CD1c-positive myeloid dendritic cell (primary cell): ENCODE measurements around the gene BCKDHB.
A peak's percentile ranks its signal among the peaks of the same experiment; 100 is the strongest.

Source experiments
- DNase-seq: peaks from one replicate; pipeline ENCODE4 v3.0.0-alpha.2; 2016; ENCODE audit errors: extremely low spot score

The BCKDHB gene

DNA sequence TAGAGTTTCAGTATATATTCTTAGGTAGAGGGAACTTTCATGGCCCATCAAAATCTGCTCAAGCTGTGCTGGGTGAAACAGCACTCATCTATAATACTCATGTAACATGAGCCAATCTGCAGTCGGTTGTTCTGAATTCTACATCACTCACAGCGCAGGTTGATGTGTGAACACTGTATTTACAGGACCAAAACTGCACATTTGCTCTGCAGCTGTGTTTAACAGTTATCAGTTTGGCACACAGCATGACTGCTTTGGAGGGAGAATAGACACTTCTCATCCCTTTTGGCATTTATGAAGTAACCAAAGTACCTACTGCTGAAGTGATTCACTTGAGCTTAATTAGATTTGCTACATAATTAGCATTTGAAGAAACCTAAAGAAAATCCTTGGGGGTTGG, 225.1 kb downstream of the BCKDHB start:
- no peak for DNase-seq

DNA sequence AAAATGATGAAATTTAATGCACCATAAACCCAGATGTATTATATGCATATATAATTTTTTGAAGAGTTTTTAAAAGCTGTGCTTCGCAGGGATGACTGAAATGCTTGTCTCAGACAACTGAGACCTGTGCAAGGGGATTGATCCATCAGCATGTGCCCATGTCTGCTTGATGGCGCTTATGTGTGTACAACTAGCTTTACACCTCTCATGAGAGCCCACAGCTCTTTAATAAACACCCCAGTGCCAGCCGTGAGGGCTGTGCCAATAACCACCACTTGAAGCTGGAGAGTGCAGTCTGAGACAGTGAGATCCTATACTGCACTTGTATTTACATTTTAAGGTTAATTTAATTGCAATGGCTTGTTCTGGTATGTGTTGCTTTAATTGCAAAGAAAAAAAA, 225.5 kb downstream of the BCKDHB start:
- DNase-seq, result no peak

DNA sequence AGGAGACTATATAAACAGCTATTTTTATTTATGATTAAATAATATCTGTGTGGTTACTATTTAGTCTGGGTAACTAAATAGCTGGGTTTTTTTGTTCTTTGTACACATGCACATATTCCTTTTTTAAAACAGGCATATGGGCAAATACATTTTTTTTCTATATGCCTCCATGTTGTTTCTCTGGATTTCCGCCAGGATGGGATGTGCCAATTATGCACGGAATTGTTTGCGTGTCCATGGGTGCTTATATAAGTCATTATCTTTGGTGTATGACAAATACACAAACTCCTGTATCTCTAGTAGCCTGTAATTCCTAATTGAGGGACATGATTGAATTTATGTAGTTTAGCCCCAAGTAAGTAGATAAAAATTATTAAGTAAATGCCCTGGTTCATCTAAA, 226.9 kb downstream of the BCKDHB start:
- no peak for DNase-seq

DNA sequence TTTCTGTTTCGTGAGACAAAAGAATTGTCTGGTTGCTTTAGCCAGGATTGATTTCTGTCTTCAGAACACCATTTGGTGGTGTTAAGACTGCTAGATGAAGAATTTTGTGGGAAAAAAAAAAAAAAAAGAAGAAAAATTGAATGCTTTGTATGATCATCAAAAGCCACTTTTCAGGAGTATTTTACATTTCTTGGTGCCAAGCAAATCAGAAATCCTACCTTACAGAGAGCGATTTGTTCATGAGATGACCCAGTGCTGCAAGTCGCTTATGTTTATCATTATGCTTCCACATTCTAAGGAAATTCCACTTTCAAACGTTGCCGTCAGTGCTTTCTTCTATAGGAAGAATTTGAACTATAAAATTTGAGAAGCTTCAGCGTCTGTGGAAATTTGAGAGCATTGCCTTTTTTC, 228.7 kb downstream of the BCKDHB start:
- no peak for DNase-seq

DNA sequence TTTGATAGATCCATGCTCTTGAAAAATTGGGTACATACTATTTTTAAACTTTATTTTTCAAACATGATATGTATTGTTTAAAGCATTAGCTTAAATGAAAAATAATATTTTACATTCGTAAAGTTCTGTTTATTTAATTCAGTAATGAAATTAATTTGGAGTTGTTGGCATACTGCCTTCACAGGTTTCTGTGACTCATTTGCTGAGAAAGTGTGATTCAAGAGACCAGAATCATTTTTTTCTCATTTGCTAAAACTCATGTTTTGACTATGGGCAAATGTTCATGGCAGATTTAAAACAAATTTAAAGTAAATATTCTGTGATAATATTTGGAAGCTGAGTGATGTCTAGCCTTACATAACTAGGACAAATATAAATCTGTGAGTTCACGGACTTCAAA, 230.4 kb downstream of the BCKDHB start:
- no peak for DNase-seq

DNA sequence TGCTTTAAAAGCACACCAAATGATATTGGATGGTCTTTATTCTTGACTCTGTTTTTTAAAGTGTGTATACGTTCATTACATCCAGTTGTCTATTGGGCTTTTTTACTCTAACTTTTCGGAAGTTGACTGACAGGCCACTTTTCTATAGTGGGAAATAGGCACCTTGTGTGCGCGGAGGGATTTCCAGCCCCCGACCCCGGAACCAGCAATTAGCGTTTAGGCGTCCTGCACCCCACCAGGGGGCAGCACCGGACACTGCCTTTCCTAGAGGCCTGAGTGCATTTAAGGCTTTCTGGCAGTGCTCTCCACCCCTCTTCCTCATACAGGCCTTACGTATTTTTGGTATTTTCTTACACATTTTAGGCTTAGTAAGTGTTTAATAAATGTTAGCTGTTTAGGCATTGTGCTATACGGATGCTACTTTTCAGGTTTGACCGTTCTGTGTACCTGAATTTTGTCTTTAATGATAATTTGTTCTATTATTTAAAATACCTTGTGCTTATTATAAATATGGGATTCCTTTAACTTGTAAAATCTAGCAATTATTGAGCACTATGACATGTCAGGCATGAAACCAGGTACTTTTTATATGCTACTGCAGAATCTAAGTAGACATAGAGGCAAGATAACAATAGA, 231.8 kb downstream of the BCKDHB start:
- peak; percentile 68 for DNase-seq

DNA sequence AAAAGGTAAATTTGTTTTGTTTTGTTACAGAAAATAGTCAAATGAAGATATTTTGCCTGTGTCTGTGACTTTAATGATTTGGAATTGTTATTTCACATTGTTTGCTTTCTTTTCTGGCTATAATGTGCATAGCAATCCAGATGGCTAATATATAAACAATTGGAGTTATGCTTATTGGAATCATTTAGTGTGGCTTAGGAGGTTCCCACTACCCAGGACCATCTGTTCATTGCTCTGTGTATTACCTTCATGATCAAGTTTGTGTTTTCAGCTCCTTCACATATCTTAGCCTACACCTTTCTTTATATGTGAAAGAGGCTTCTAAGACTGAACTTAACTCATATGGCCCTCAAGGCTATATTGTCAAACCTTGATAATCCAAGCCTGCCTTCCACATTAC, 232.9 kb downstream of the BCKDHB start:
- DNase-seq, result no peak

DNA sequence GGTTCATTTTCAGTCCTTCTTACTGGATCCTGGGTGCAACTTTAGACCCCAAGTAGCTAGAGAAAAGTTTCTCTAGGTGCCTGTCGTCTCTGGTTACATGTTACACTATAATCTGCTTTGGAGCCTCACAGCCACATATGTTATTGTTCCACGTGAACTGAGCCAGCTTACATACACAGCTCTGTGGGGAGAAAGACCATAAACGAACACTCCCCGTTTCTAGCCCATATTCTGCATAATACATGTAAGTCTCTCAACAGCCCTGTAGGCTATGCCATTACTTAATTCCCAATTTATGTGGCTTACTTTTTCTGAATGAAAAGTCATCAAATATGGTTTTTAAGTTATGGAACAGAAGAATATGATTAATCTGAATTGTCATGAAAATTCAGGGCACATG, 233.8 kb downstream of the BCKDHB start:
- DNase-seq, result no peak

DNA sequence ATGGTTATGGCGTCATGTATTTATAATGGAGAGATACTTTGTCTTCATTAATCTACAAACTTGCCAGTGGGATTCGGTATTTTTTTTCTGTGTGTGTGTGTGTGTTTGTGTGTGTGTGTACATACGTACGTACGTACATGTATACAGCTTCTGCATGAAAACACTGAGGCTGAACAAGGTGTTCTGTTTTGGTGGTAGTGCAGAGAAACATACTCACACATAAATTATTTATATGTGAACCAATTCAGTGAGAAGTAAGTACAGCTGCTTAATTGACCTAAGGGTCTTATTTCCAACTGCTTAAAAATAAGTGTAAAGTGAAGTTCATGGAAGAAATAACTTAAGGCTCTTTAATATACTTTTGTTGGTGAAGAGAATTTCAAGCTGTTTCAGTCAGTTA, 234.2 kb downstream of the BCKDHB start:
- DNase-seq, result no peak

DNA sequence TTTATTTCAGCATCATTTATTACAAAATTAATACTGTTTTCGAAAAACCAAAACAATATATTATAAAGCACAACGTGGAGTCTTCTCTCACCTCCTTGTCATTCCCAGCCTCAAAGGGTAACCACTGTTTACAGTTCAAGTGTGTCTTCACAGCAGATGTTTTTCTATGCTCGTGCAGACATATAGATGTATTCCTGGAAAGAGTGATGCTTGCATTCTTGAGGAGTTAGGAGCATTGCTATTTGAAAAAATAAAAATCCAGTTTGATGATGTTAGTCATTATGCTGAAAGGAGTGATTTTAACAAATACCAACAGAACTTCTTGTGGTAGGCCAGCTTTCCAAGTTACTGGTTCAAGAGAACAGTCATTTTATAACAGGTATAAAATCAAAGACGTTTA, 234.9 kb downstream of the BCKDHB start:
- DNase-seq, result no peak

DNA sequence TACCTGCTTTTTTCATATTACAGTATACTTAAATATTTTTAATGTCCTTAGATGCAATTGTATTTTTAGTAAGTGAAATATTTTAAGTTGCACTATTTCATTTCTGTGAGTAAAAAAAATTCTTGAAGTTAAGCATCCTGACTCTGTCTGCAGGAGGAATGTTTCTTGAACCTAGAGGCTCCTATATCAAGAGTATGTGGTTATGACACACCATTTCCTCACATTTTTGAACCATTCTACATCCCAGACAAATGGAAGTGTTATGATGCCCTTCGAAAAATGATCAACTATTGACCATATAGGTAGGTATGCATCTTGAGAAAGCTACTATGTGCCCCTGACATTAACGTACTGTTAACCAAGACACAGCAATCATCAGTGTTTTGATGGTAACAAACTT, 237.0 kb downstream of the BCKDHB start:
- no peak for DNase-seq

DNA sequence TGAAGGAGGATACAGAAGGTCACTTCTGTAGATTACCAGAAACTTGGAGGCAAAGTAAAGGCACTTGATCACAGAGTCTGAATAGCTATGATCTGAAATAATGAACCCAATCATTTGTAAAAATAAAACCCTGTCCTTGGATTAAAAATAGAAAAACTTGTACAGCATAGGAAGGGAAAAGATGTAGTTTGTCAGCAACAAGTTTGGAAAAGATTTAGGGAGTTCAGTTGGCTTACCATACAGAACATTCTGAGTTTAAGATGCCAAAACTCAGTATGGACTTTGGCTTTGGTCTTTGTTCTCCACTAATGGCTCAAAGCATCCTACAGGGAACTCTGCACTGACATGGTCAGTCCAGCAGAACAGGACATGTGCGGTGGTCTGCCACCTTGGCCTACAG, 240.6 kb downstream of the BCKDHB start:
- DNase-seq, result no peak

DNA sequence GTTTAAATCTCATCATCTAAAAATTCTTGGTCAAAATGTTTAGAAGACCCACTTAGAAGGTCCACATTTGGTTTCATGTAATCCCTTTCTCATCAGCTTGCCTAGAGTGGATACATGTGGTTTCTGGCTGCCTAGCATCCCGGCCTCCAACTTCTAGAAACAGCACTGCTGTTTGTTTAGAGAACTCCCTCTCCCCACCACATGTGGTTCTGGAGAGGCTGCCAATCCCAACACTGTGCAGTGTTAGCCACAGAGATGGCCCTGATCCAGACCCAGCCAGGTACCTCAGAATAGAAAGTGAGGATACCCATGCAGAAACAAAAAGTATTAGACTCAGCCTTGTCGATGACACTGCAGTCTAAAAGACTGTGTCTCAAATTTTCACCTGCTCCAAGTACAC, 241.8 kb downstream of the BCKDHB start:
- DNase-seq, result no peak

DNA sequence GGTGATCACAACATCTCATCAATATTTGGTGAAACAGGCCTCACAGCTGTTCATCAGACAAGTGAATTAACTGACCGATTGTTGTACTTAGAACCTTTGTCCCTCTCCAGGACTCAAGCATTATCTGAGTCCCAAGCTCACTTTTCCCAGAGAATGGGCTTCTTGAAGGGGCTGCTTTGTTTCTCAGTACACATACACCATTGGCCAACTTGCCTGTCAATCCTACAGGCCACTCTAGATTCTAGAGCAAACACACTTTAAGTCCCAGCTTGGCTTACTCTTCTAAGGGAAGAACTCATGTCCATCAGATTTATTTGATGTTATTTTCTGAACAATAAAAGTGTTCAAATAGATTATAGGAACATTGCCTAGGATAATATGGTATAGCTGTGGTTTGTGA, 249.5 kb downstream of the BCKDHB start:
- DNase-seq, result no peak

DNA sequence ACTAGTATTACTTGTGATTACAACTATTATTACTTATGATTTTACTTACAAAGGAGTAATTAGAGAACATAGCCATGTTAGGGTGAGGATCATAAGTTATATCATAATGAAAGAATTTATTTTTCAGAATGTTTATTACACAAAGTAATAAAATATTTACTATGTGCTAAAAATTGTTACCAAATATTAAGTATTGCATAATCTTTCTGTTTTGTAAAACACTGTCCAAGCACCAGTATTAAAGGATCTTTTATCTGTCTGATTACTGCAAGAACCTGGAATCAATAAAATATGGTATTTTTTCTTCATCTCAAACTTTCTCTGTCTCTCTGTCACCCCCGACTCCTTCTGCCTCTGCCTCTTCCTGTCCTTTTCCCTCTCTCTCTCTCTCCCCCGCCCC, 250.1 kb downstream of the BCKDHB start:
- no peak for DNase-seq

DNA sequence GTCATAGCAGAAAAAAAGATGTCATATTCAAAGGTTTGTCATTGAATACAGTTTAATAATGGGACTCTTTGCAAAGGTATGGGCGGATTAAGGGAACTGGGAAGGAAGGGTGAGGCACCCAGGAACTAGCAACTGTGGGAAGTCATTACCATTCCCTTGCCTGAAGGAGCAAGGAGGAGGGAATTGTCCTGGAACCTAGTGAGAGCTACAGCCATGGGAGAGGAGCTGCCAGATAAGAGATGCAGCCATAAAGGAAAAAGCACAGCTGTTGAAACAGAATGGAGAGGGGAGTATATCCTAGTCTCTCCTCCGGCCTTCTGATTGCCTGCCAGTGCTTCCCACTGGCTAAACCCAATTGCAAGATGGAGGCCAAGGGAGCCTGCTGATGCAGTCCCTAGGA, 250.6 kb downstream of the BCKDHB start:
- DNase-seq, result no peak

DNA sequence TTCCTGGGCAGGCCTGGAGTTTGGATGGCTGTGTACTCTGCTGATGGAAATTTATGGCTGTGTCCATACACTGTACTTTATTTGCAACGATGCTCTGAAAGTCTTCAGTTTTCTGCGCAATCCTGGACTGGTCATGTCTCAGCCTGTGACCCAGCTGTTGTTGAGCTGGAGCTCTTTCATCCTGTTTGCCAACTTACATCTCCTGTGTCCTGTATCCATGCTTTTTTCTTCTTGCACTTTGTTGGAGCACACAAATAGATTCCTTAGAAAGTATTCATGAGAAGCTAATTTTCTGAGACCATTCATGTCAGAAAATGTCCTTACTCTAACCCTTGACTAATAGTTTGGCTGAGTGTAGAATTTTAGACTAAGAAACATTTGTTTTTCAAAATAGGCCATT, 251.2 kb downstream of the BCKDHB start:
- DNase-seq, result no peak

DNA sequence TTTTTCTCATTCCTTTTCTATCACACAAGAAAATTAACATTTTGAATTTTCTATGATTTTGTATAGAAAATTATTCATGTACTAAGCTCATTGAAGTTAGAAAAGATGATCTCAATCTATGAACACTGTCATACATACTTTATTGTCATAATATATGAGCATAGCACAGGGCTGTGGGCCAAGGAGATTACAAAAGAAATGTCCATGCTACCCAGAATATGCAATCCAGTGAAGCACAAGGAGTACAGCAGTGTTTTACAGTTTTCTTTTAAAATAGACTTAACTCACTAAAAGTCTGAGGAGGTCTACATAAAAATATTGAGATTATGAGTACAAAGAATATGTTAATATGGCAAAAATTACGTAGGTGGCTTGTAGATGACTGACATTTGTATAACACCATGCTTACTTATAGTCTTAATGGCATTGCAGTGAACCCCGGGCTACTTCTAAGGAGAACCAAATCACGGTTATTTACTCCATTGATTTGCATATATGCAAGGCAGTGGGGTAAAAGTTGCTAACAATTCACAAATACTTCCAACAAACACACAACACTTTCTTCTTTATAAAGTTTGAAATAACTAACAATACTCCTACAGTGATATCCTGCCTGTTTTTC, 257.1 kb downstream of the BCKDHB start:
- no peak for DNase-seq

DNA sequence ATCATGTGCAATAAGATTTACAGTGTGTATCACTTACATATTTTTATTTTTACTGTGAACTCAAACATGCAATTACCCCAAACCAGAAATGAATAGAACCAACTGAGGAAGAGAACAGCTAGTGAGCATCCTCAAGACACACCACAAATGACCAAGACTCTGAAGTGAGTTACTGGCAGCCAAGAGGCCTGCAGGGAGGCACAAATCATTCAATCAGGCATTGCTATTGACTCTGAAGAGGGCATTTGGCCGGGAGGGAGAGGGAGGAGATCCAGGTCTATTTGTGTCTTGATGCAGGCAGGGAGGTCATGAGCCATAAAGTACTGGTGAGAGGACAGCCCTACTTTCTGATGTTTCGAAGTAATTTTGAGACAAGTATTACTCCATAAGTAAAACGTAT, 257.7 kb downstream of the BCKDHB start:
- DNase-seq, result no peak

DNA sequence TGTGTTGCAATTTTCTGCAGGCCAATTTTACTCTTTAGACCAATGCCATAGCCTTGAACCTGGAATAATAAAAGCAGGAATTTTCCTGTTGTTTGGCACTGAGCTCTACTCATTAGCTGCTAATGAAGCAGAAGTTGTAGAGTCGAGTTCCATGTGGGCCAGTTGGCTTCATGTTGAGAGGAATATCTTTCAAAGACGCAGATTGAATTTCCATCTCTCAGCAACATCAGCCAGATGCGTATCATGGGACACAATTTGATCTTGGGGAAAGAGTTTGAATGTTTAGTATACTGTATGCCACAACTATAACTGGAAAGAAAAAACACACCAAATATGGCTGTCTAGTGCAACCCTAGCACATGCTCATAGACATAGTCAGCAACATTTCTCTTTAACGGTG, 259.6 kb downstream of the BCKDHB start:
- DNase-seq, result no peak

DNA sequence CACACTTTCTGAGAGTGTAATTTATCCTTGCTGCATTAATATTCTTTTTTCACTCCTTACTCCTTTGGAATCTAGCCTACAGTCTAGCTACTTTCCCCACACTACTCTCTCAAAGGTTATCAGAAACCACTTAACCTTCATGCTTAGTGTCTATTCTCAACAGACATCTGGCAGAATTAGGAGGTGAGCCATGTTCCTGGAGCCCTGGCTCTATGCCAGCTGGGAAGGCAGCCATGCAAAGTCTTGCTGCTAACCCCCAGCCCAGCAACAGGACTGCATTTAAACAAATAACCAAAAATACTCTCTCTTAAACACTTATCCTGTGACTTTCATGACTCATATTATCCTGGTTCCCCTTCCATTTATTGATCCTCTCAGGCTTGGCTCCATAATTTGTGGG, 260.2 kb downstream of the BCKDHB start:
- no peak for DNase-seq

DNA sequence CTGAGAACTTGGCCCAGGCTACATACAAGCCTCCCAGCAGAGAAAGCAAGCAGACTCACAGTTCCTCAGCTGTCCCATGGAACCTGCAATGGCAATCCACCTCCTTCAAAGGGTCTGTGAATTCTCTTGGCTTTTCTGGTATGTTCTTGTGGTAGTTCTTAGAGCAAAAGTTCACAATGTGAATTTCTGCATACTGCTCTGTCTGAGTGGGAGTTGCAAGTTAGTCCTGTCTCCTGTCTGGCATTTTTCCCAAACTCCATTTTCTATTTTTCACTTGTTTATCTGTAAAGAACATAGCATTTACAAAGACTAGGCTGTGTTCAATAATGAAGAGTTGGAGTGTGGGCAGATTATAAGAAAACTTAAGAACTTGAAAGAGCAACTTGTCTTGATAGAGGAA, 269.9 kb downstream of the BCKDHB start:
- no peak for DNase-seq

DNA sequence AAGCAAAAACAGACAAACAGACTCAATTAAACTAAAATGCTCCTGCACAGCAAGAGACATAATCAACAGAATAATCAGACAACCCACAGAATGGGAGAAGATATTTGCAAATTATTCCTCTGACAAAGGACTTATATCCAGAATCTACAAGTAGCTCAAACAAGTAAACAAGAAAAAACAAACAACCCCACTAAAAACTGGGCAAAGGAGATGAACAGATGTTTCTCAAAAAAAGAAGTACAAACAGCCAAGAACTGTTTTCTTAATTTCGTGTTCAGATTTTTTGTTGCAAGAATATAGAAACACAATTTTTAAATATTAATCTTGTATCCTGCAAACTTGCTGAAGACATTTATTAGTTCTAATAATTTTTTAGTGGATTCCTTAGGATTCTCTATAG, 274.1 kb downstream of the BCKDHB start:
- DNase-seq, result no peak

DNA sequence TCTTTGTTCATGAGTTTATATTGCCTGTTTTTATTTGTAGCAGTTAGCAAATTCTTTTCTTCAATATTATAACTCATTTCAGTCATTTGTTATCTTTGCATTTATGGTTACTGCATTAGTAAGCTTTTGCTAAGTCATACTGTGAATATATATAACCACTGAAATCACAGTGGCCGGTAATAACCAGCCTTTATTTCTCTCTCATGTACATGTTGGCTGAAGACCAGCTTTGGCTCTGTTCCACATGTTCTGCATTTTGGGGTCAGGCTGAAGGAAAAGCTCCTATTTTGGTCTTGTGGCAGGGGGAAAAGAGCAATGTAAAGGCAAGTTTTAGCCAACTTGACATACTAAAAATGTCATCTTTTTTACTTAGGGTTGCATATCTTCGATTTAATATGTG, 276.3 kb downstream of the BCKDHB start:
- no peak for DNase-seq
